HG03039 (cell line): Measurements from ENCODE around the gene RNGTT.
"Not testable (repeated sequence)": the region's sequence is repeated elsewhere in the genome, so short reads cannot be mapped to it uniquely, and the experiment has no call there.

ENCODE experiments used
- ATAC-seq: cut with Tn5 transposase; IDR thresholded peaks from one replicate; pipeline ENCODE4 v1.9.1; 2021; ENCODE audit warnings: mild to moderate bottlenecking, moderate library complexity; ENCODE audit not compliant: unreplicated experiment

The RNGTT gene

DNA sequence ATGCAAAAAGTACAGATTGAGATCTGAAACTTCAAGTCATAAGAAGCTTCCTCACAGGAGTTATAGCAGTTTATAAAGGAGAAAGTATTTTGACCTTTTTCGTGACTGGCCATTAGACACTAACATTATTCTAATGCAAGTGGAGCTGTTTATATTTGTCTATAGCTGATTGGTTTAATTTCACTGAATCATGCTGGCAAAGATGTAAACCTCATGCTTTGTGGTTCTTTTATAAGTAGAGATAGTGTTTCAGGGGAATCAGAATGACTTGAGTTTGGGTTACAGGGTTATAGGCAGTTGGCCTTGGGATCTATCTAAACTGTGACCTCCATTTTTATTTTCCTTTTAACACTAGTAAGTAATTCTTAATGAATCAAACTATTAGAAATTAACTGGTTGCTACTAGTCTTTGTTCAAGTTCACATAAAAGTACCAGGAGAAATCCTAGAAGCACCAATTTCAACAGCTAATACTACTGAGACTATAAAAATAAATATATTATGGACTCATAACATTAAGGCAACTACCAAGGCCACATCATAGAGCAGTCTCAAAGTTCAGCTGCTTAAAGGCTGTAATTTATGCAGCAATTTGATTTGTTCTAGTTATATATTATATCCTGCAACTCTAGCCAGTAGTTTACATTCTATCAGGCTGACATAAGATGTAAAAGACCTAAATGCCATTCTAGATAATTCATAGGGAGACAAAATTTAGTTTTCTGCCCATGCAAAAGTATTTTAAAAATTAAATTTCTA lies 94.0 kb downstream of the RNGTT start:
- ATAC-seq: no peak

GRCh38 chr6:88867841-88868731 lies 95.3 kb downstream of the RNGTT start:
- no peak for ATAC-seq

DNA sequence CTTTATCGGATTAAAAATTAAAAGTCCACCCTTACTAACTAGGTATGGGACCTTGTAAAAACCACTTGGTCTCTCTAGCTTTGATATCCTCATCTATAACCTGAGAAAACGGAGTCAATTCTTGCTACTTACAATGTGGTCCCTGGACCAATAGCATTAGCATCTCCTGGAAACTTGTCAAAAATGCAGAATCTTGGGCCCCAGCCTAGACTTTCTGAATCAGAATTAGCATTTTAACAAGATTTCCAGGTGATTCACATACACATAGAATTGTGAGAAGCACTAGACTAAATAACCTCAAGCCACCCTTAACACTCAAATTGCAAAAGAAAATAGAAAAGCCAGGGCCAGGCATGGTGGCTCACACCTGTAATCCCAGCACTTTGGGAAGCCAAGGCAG lies 96.6 kb downstream of the RNGTT start:
- no peak for ATAC-seq

DNA sequence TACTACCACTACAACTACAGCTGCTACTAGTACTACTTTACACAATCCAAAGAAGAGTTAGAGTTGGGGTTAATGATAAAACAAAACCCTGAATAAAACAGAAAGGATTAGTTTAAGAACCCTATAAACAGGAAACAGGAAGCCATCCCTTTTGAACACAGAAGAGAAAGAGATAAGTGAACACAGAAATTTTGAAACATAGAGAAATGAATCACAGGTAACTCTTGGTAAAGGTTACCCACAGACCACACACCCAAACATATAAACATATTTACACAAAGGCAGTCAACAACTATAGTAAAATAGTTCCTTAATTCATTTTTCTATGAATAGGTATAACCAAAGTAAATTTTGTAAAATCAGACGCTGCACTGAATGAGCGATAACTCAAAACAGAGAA lies 98.1 kb downstream of the RNGTT start:
- ATAC-seq: no peak

DNA sequence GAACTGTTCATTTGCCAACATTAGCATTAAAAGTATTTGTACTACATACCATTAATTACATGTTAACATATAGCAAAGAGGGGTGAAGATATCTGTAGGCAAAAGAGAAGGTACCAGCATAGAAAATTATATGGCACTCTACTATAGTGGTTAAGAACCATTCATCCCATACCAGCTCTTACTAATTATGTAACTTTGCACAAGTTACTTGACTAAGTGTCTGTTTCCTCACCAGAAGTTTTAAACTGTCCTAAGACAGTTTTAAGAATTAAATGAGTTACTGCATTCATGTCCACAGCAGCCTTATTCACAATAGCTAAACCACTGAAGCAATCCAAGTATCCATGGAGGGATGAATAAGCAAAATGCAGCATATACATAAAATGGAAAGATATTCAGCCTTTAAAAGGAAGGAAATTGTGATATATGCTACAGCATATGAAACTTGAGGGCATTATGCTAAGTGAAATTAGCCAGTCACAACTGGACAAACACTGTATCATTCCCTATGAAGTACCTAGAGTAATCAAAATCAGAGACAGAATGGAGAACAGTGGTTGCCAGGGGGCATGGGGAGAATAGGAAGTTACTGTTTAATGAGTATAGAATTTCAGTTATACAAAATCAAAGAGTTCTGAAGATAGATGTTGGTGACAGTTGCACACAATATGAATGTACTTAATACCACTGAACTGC lies 98.9 kb downstream of the RNGTT start:
- ATAC-seq: no peak

DNA sequence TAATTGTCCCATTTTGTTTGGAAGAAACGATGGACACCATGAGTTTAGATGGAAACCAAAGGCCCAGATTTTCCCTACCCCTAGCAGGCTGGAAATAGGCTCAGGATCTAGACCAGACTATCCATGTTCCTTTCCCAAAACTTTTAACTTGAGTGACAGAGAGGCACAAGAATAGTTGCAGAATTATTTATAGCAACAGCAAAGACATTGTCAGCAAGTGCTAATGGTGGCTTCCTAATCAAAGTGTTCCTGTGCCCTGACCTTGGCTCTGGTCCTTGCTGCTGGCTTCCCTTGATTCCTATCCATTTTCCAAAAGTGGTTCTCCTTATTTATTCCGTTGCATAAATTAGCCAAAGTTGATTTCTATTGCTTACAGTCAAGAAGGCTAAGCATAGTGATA lies 103.1 kb downstream of the RNGTT start:
- no peak for ATAC-seq

- no peak for ATAC-seq
Measured at GRCh38 chr6:88858455-88858854, 105.0 kb downstream of the RNGTT start.

DNA sequence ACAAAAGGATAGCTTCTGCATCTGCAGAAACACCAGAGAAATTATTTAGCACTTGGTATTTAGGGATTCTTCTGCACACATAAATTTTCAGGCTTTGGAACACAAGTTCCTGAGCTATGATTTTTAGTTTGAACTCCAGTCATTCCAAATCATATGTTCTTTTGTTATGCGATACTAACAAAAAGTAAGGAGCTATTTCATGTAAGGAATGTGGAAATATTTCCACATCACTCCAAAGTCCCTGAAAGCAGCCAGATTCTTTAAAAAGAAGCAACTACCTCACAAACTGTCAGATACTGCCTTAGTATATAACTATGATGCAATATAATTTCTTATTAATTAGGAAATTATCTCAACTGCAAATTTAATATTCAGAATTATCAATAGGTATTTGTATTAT lies 106.9 kb downstream of the RNGTT start:
- ATAC-seq: no peak

GRCh38 chr6:88855541-88856147 lies 107.8 kb downstream of the RNGTT start:
- no peak for ATAC-seq

DNA sequence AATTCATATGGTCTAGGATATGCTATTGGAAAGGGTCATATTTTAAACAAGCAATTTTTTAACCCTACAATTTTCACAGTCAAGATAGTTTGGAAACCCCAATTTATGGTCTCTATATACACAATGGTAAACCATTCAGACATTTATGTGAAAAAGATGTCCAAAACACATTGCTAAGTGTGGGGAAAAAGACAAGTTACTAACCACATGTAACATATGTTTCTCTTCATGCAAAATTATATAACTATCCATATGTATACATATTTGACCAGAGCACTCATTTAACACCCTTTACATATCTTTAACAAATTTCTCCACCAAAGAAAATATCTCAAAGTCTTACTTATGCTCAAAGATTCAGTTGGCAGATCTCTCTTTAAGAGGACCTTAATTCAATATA lies 110.6 kb downstream of the RNGTT start:
- ATAC-seq: no peak

DNA sequence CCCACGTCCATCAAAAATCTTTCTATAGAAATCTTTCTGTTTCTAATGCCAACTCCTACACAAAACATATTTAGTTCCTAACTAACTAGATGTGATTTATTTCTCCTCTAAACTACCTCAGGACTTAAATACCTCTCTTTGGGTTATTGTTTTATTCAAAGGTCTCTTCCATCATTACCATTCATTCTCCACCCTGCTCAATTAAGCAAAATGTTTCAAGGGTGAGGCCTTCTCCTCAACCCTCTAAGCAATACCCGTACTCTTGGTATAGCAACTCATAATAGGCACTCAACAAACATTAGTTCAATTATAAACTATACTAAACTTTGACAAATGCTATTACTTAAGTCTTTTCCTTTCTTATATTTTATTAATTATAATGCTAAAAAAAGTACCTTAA lies 111.4 kb downstream of the RNGTT start:
- no peak for ATAC-seq

DNA sequence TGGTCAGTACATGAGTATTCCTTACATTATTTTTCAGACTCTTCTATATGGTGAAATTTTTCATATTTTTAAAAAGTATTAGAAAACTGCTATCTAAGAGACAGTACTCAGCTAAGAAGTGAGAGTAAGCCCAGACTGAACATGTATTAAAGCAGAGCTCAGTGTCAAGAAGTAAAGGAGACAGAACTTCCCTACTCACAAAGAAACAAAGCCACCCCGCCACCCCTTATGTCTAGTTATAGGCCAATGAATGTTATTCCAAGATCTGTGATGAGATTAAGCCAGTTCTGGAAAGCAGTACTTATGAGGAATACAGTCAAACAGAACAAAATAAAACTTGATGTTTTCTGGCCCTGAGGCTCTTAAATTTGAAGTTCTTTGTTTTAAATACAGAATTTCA lies 114.5 kb downstream of the RNGTT start:
- no peak for ATAC-seq

DNA sequence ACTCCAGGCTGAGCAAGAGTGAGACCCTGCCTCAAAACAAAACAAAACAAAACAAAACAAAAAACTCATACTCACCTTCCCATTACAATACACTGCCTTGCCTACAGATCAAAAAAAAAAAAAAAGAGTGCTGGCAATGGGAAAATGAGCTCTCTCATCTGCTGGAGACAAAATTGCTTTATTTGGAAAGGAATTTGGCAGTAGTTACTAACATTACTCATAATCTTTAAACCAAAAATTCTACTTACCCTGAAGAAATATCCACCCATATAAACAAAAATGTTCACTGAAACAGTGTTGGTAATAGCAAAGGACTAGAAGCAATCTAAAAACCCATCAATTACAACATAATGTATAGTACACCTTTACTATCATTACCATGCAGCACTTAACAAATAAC lies 120.4 kb downstream of the RNGTT start:
- no peak for ATAC-seq

GRCh38 chr6:88842320-88842719 lies 121.1 kb downstream of the RNGTT start:
- no peak for ATAC-seq

GRCh38 chr6:88840796-88841539 lies 122.5 kb downstream of the RNGTT start:
- no peak for ATAC-seq

DNA sequence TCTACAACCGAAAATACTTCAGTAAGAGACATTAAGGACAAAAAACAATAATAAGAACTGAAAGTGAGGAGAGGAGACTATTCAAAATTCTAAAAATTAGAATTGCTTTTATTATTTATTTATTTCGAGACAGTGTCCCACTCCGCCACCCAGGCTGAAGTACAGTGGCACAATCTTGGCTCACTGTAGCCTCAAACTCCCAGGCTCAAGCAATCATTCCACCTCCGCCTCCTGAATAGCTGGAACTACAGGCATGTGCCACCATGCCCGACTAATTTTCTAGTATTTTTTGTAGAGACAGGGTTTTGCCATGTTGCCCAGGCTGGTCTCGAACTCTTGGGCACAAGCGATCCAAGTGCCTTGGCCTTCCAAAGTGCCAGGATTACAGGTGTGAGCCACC lies 123.1 kb downstream of the RNGTT start:
- no peak for ATAC-seq

DNA sequence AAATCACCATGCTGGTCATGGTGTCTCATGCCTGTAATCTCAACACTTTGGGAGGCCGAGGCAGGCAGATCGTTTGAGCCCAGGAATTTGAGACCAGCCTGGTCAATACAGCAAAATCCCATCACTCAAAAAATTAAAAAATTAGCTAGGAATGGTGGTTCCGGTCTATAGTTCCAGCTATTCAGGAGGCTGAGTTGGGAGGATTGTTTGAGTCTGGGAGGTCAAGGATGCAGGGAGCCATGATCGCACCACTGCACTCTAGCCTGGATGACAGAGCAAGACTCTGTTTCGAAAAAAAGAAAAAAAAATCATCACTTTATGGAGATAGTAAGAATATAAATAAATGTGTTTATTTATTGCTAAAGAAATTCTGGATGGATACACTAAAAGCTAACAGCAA lies 124.1 kb downstream of the RNGTT start:
- ATAC-seq: no peak

DNA sequence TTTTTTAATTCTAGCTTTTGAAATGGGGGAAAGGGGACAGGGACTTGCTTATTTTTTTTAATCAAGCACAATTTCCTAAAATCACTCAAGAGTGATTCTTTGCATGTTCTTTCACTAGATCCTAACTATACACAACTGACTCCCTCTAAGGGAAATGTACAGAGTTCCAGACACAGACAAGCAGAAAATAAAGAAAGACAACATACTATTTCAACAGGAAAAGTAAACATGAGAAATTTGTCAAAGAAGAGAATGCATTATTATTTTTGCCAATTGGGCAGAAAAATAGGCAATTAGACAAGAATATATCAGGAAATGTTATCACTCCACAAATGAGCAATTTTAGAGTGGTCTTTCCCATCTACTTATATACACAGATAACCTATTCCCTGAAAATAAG lies 128.2 kb downstream of the RNGTT start:
- ATAC-seq: no peak

GRCh38 chr6:88833071-88833470 lies 130.3 kb downstream of the RNGTT start:
- ATAC-seq: not testable (repeated sequence)

- ATAC-seq: not testable (repeated sequence)
Measured at GRCh38 chr6:88827599-88827998, 135.8 kb downstream of the RNGTT start.

DNA sequence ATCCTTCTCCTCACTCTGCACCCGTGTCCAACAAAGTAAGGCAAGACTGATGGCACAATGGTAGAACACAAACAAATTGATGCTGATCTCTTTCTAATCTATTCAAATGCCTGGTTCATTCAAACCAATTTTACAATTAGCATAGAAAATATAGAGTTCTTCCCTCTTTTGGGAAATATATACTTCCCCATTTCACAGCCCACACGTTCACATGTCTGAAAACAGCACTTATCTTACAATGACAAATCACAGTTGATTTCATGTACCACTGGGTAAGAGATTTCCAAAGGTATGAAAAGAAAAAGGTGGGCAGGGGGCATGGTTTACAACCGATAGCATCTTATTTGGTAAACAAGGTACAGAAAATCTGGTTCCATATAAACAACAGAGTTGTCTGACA lies 137.6 kb downstream of the RNGTT start:
- no peak for ATAC-seq
